ENCODE measurements around the gene HSBP1. TPM values are rescaled to one million over a fixed set of nuclear protein-coding genes. Genes with fewer than 3 reads are reported as not detected.
A peak's percentile ranks its signal among the peaks of the same experiment; 100 is the strongest.

The HSBP1 gene
- total and polyA plus RNA-seq, 4 donors: 142 to 332 (median 246) TPM

DNA sequence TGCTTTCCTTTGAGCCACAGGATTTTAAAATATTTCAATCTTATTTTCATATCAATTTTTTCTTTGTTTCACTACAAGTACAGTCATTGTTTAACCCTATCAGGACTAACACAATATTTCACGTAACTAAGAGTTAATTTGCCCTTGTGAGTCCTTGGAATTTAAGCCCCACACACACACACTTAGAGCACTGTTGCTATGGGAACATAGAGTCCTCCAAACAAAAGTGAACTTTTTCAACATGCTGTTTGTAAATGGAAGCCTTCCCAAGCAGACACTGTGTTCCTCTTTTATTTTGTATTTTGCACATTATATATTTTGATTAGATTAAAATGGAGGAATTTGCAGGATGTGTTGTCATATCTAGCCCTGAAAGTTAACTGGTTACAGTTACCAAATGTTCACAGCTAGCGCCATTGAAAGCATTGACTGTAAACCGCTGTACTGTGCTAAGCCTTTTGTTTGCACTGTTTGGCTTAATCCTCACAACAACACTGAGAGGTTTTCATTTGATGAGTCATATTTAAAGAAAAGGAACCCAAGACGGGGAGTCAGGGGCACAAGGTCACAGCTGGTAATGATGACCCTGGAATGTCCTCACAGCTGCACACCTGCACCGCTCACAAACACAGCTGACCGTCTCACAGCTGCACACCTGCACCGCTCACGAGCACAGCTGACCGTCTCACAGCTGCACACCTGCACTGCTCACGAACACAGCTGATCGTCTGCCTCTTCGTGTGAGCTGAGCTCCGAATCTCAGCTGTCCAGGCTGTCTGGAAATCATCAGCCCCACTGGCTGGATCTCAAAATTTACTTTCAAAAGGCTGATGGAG, 6.3 kb downstream of the HSBP1 start:
- Histone ChIP-seq H3K4me3 (ENCODE audit: low read depth, low read length) (no peak overlapping the region), H3K36me3 (ENCODE audit: control insufficient read depth, insufficient read depth, low read length) (peaks cover 13% of the 10 kb centered on the region), H3K4me1 (ENCODE audit: control insufficient read depth, insufficient read depth, low read length) (peaks cover 12% of the 10 kb centered on the region), H3K9me3 (ENCODE audit: control insufficient read depth, insufficient read depth, low read length) (no peaks in the 10 kb centered on the region), H3K27me3 (ENCODE audit: control insufficient read depth, insufficient read depth, low read length) (no peaks in the 10 kb centered on the region), H3K27ac (ENCODE audit: low read depth, low read length) (peak overlapping the region; percentile 12)
- DNase-seq (ENCODE audit: low read depth in 4 of 6, low spot score in 6 of 6): peak in 2 of 6 donors; percentile 43 to 48
- 33% methylated on average over 11 of the region's 13 CpGs for WGBS (ENCODE audit: insufficient coverage)

GRCh38 chr16:83814659-83814985, 6.8 kb downstream of the HSBP1 start:
- DNase-seq (ENCODE audit: low read depth in 4 of 6, low spot score in 6 of 6): no peak
- Histone ChIP-seq H3K9me3 (ENCODE audit: control insufficient read depth, insufficient read depth, low read length) (no peaks in the 10 kb centered on the region), H3K36me3 (ENCODE audit: control insufficient read depth, insufficient read depth, low read length) (peaks cover 13% of the 10 kb centered on the region), H3K27ac (ENCODE audit: low read depth, low read length) (peak overlapping the region; percentile 12), H3K27me3 (ENCODE audit: control insufficient read depth, insufficient read depth, low read length) (no peaks in the 10 kb centered on the region), H3K4me1 (ENCODE audit: control insufficient read depth, insufficient read depth, low read length) (peaks cover 9% of the 10 kb centered on the region), H3K4me3 (ENCODE audit: low read depth, low read length) (no peak overlapping the region)
- WGBS (ENCODE audit: insufficient coverage): no CpG with 5 or more reads among the region's 4 CpGs

DNA sequence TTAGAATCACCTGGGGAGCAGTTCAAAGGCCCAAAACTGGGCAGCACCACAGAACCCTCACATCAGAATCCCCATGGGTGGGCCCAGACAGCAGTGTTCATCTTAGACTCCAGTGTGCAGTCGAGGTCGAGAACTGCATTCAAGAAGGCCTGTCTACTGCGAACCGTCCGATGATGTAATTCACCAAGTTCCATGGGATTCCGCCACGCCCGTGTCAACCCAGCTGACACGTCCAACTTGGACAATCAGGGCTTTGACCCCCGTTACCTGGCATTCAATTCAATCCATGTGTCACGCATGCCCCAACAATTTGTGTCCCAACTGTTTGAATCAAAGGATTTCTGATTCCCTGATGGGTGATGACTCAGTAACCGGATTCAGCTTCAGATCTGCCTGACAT, 9.2 kb downstream of the HSBP1 start:
- Histone ChIP-seq H3K4me3 (ENCODE audit: low read depth, low read length) (no peak overlapping the region), H3K4me1 (ENCODE audit: control insufficient read depth, insufficient read depth, low read length) (peaks cover 8% of the 10 kb centered on the region), H3K9me3 (ENCODE audit: control insufficient read depth, insufficient read depth, low read length) (no peaks in the 10 kb centered on the region), H3K27me3 (ENCODE audit: control insufficient read depth, insufficient read depth, low read length) (no peaks in the 10 kb centered on the region), H3K36me3 (ENCODE audit: control insufficient read depth, insufficient read depth, low read length) (peaks cover 9% of the 10 kb centered on the region), H3K27ac (ENCODE audit: low read depth, low read length) (no peak overlapping the region)
- WGBS (ENCODE audit: insufficient coverage): 94% methylated on average over 12 of the region's 12 CpGs
- DNase-seq (ENCODE audit: low read depth in 4 of 6, low spot score in 6 of 6): no peak

DNA sequence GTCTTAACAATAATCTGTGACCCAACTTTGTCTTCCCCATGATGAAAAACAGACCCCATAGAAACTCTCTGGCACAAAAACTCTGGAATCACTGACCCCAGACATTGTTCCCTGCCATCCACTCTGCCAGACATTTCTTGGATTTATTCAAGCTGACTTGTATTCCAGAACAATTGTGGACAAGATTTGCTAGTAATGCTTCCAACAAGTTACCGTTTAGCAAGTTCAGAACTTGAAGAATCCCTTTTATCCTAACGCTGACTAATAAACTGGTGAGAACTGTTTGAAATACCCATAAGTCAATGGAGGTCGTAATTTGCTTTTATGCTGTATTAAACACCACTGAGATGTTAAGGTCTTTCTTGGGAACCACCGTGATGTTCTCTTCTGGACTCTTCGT, 10.5 kb downstream of the HSBP1 start:
- Histone ChIP-seq H3K4me1 (ENCODE audit: control insufficient read depth, insufficient read depth, low read length) (peaks cover 6% of the 10 kb centered on the region), H3K36me3 (ENCODE audit: control insufficient read depth, insufficient read depth, low read length) (peaks cover under 1% of the 10 kb centered on the region), H3K4me3 (ENCODE audit: low read depth, low read length) (no peak overlapping the region), H3K27ac (ENCODE audit: low read depth, low read length) (no peak overlapping the region), H3K9me3 (ENCODE audit: control insufficient read depth, insufficient read depth, low read length) (no peaks in the 10 kb centered on the region), H3K27me3 (ENCODE audit: control insufficient read depth, insufficient read depth, low read length) (no peaks in the 10 kb centered on the region)
- WGBS (ENCODE audit: insufficient coverage): 87% methylated on average over 4 of the region's 5 CpGs
- DNase-seq (ENCODE audit: low read depth in 4 of 6, low spot score in 6 of 6): no peak

- 27% methylated on average over 2 of the region's 8 CpGs for WGBS (ENCODE audit: insufficient coverage)
- no peaks in the 10 kb centered on the region for H3K9me3 ChIP-seq (ENCODE audit: control insufficient read depth, insufficient read depth, low read length)
- no peaks in the 10 kb centered on the region for H3K27me3 ChIP-seq (ENCODE audit: control insufficient read depth, insufficient read depth, low read length)
- H3K27ac ChIP-seq (ENCODE audit: low read depth, low read length): no peak overlapping the region
- no peaks in the 10 kb centered on the region for H3K36me3 ChIP-seq (ENCODE audit: control insufficient read depth, insufficient read depth, low read length)
- H3K4me3 ChIP-seq (ENCODE audit: low read depth, low read length): no peak overlapping the region
- DNase-seq (ENCODE audit: low read depth in 4 of 6, low spot score in 6 of 6): no peak
- H3K4me1 ChIP-seq (ENCODE audit: control insufficient read depth, insufficient read depth, low read length): peaks cover 1% of the 10 kb centered on the region
Measured at GRCh38 chr16:83819361-83819760, 11.6 kb downstream of the HSBP1 start.

DNA sequence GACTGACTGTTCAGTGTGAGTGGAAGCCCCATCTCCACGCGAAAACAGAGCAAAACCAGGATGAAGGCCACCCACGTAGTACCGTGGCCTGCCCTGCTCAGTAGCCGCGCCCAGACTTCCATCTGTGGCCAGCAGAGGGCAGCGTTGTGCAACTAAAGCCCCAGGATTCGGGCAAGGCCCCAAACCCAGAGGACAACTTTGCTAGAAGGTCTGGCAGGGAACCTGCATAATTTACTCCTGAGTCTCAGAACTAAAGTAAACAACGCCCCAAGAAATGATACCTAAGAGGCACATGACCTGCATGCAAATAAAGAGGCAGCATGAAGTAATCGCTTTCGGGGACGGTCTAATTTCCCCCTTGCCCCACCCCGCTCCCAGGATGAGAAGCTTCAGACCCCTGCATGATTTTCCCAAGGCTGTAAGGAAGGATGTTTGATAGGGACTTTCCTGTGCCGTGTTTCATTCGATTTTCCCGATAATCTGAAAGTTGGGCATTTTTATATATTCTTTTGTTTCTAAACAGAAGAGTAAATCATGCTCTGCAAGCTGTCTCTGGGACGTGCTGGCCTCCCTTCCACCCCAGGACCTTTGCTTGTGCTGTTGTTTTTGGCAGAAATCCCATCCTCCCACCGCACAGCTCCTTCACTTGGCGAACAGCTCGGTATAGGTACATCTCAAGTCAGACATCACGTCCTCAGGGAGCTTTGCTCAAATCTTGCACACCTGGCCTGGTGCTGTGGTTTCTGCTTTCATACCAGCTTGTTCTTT, 18.6 kb downstream of the HSBP1 start:
- no peaks in the 10 kb centered on the region for H3K9me3 ChIP-seq (ENCODE audit: control insufficient read depth, insufficient read depth, low read length)
- peaks cover 4% of the 10 kb centered on the region for H3K36me3 ChIP-seq (ENCODE audit: control insufficient read depth, insufficient read depth, low read length)
- DNase-seq (ENCODE audit: low read depth in 4 of 6, low spot score in 6 of 6): peak in 5 of 6 donors; percentile 52 to 91 (median 68)
- WGBS (ENCODE audit: insufficient coverage): 27% methylated on average over 12 of the region's 21 CpGs
- no peak overlapping the region for H3K4me3 ChIP-seq (ENCODE audit: low read depth, low read length)
- H3K27ac ChIP-seq (ENCODE audit: low read depth, low read length): no peak overlapping the region
- no peaks in the 10 kb centered on the region for H3K4me1 ChIP-seq (ENCODE audit: control insufficient read depth, insufficient read depth, low read length)
- no peaks in the 10 kb centered on the region for H3K27me3 ChIP-seq (ENCODE audit: control insufficient read depth, insufficient read depth, low read length)

- no peak for DNase-seq (ENCODE audit: low read depth in 4 of 6, low spot score in 6 of 6)
Measured at GRCh38 chr16:83830091-83830768, 22.5 kb downstream of the HSBP1 start.

DNA sequence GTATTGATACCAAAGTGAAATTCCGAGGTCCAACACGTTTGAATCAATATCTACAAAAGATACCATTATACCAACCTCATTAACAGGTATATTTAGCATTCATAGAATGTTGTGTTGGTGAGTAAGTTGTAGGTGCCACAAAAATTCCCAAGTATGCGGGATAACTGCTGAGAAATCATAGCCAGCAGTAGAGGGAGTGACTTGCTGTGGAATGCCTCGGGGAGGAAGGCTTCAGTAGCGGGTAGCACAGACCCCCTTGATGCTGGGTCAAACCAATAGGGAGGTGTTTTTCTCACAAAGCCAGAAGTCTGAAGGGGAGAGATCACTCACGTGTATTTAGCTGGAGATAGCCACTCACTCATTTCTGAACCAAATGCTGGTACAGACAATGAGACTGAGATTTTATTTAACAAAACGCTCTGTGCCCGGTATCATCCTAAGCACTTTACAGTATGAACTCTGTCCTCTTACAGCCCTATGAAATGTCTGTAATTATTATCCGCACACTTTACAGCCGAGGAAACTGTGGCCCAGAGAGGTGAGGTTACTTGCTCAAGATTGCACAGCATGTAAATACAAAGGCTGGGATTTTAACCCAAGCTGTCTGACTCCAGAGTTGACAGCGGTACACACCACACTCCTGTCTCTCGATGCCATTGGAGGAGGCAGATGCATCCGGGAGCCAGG, 23.1 kb downstream of the HSBP1 start:
- 74% methylated on average over 10 of the region's 13 CpGs for WGBS (ENCODE audit: insufficient coverage)
- H3K27me3 ChIP-seq (ENCODE audit: control insufficient read depth, insufficient read depth, low read length): no peaks in the 10 kb centered on the region
- H3K9me3 ChIP-seq (ENCODE audit: control insufficient read depth, insufficient read depth, low read length): no peaks in the 10 kb centered on the region
- H3K4me1 ChIP-seq (ENCODE audit: control insufficient read depth, insufficient read depth, low read length): no peaks in the 10 kb centered on the region
- no peak for DNase-seq (ENCODE audit: low read depth in 4 of 6, low spot score in 6 of 6)
- peaks cover 4% of the 10 kb centered on the region for H3K36me3 ChIP-seq (ENCODE audit: control insufficient read depth, insufficient read depth, low read length)
- H3K27ac ChIP-seq (ENCODE audit: low read depth, low read length): no peak overlapping the region
- H3K4me3 ChIP-seq (ENCODE audit: low read depth, low read length): no peak overlapping the region

More at GRCh38 chr16:83830091-83830768, 22.5 kb downstream of the HSBP1 start:
- H3K27ac ChIP-seq (ENCODE audit: low read depth, low read length): no peak overlapping the region
- 92% methylated on average over 30 of the region's 33 CpGs for WGBS (ENCODE audit: insufficient coverage)
- peaks cover 4% of the 10 kb centered on the region for H3K36me3 ChIP-seq (ENCODE audit: control insufficient read depth, insufficient read depth, low read length)
- no peak overlapping the region for H3K4me3 ChIP-seq (ENCODE audit: low read depth, low read length)
- H3K9me3 ChIP-seq (ENCODE audit: control insufficient read depth, insufficient read depth, low read length): no peaks in the 10 kb centered on the region
- H3K4me1 ChIP-seq (ENCODE audit: control insufficient read depth, insufficient read depth, low read length): no peaks in the 10 kb centered on the region
- H3K27me3 ChIP-seq (ENCODE audit: control insufficient read depth, insufficient read depth, low read length): no peaks in the 10 kb centered on the region

DNA sequence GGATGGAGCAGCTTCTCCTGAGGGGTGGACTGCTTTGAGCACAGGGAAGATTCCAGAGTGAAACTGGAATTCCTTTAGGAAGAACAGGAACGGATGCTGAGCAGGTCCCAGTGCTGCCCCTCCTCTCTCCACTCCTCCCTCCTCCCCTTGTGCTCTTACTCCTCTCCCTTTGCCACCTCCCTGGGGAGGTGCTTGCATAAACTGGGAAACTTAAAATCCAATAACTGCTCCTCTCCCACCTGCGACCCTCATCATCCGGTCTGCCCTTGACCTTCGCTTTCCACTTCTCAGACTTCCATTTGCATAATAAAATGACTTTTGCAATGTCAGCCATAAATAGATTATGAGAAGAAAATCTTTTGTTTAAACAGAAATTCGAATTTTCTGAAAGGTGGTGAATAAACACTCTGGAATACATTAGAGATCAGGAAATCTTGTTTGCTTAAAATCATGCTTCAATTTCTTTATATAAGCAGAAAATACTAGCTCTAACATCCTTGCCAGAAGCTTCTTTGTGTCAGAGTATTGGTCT, 23.7 kb downstream of the HSBP1 start:
- Histone ChIP-seq H3K36me3 (ENCODE audit: control insufficient read depth, insufficient read depth, low read length) (peaks cover 4% of the 10 kb centered on the region), H3K9me3 (ENCODE audit: control insufficient read depth, insufficient read depth, low read length) (no peaks in the 10 kb centered on the region), H3K27ac (ENCODE audit: low read depth, low read length) (no peak overlapping the region), H3K4me1 (ENCODE audit: control insufficient read depth, insufficient read depth, low read length) (no peaks in the 10 kb centered on the region), H3K4me3 (ENCODE audit: low read depth, low read length) (no peak overlapping the region), H3K27me3 (ENCODE audit: control insufficient read depth, insufficient read depth, low read length) (no peaks in the 10 kb centered on the region)
- no peak for DNase-seq (ENCODE audit: low read depth in 4 of 6, low spot score in 6 of 6)
- 20% methylated on average over 1 of the region's 5 CpGs for WGBS (ENCODE audit: insufficient coverage)
